IMR-90 (cell line): ENCODE measurements around the gene OR56A4. TPM values are rescaled to one million over a fixed set of nuclear protein-coding genes. Genes with fewer than 3 reads are reported as not detected.

Source experiments
- ATAC-seq: fragments of 200-7000 bp; cut with Tn5 transposase; 2 replicates; pipeline ENCODE4 v1.9.1; 2020; ENCODE audit warnings: low read depth, mild to moderate bottlenecking, moderate library complexity
- BruUV-seq: library from RNA; stranded (reverse); fragments of 400-500 nt; replicated peaks from 2 replicates; lab custom pipeline; 2021; lab: Mats Ljungman, UMichigan
- CTCF ChIA-PET: fragments of 300-600 bp; formaldehyde crosslinking; extraction: SDS; loops from one replicate; lab custom pipeline; 2021; ENCODE audit warnings: antibody characterized with exemption; lab: Yijun Ruan, JAX
- POLR2A ChIA-PET: fragments of 300-600 bp; sonication (Branson Sonifier 250); formaldehyde crosslinking; loops from one replicate; lab custom pipeline; 2022; ENCODE audit warnings: antibody characterized with exemption; ENCODE audit not compliant: unreplicated experiment; lab: Charles Lee
- DNase-seq: peaks from one replicate; pipeline ENCODE4 v3.0.0; 2013
- H2AFZ ChIP-seq: replicated peaks from 2 replicates; pipeline ENCODE3; 2013; ENCODE audit warnings: low read length, mild to moderate bottlenecking; ENCODE audit not compliant: poor library complexity
- H2AK5ac ChIP-seq: 2 replicates; pipeline ENCODE4 v1.6.1; 2013; ENCODE audit warnings: low read depth, low read length, inconsistent platforms
- H2AK9ac ChIP-seq: replicated peaks from 2 replicates; pipeline ENCODE3; 2013; ENCODE audit warnings: mild to moderate bottlenecking, low read depth, low read length, moderate library complexity; ENCODE audit not compliant: poor library complexity
- H2BK120ac ChIP-seq: 2 replicates; pipeline ENCODE4 v1.6.1; 2013; ENCODE audit warnings: low read depth, low read length, inconsistent platforms
- H2BK15ac ChIP-seq: 3 replicates; pipeline ENCODE4 v1.6.1; 2013; ENCODE audit warnings: low read depth, low read length, inconsistent platforms
- H2BK20ac ChIP-seq: 2 replicates; pipeline ENCODE4 v1.6.1; 2013; ENCODE audit warnings: low read depth, mild to moderate bottlenecking, inconsistent platforms, low read length, moderate library complexity
- H2BK5ac ChIP-seq: 2 replicates; pipeline ENCODE4 v1.6.1; 2013; ENCODE audit warnings: mild to moderate bottlenecking, low read depth, low read length, inconsistent platforms; ENCODE audit not compliant: poor library complexity, severe bottlenecking
- H3K14ac ChIP-seq: replicated peaks from 2 replicates; pipeline ENCODE4 v1.6.1; 2013; ENCODE audit warnings: low read depth, low read length, inconsistent platforms
- H3K18ac ChIP-seq: 2 replicates; pipeline ENCODE4 v1.6.1; 2013; ENCODE audit warnings: low read depth, low read length, control low read depth
- H3K23ac ChIP-seq: 2 replicates; pipeline ENCODE4 v1.6.1; 2013; ENCODE audit warnings: low read depth, low read length, inconsistent platforms
- H3K27ac ChIP-seq: 2 replicates; pipeline ENCODE4 v1.5.1; 2013; ENCODE audit warnings: mild to moderate bottlenecking, control low read depth, low read length; ENCODE audit not compliant: insufficient read depth
- H3K27me3 ChIP-seq: 2 replicates; pipeline ENCODE4 v1.6.1; 2013; ENCODE audit warnings: low read length; ENCODE audit not compliant: control insufficient read depth, insufficient read depth
- H3K36me3 ChIP-seq: 2 replicates; pipeline ENCODE4 v1.6.1; 2013; ENCODE audit warnings: low read length, mixed read lengths; ENCODE audit not compliant: control insufficient read depth, insufficient read depth
- H3K4ac ChIP-seq: 2 replicates; pipeline ENCODE4 v1.6.1; 2013; ENCODE audit warnings: low read depth, low read length, inconsistent platforms
- H3K4me1 ChIP-seq: 2 replicates; pipeline ENCODE4 v1.6.1; 2013; ENCODE audit warnings: low read length, mixed read lengths; ENCODE audit not compliant: control insufficient read depth, insufficient read depth
- H3K4me2 ChIP-seq: 2 replicates; pipeline ENCODE4 v1.6.1; 2013; ENCODE audit warnings: low read depth, mild to moderate bottlenecking, control low read depth, low read length, moderate library complexity
- H3K4me3 ChIP-seq: 2 replicates; pipeline ENCODE4 v1.5.1; 2013; ENCODE audit warnings: low read depth, mild to moderate bottlenecking, control low read depth, low read length, moderate library complexity; ENCODE audit not compliant: insufficient read depth
- H3K56ac ChIP-seq: 2 replicates; pipeline ENCODE4 v1.6.1; 2013; ENCODE audit warnings: low read length, inconsistent platforms; ENCODE audit not compliant: insufficient read depth; ENCODE audit errors: extremely low read depth
- H3K79me1 ChIP-seq, 2 experiments: 2 replicates each; pipeline ENCODE4 v1.6.1; 2013; ENCODE audit warnings: low read length in 2 of 2, inconsistent platforms in 1 of 2, low read depth in 1 of 2
- H3K9ac ChIP-seq: 2 replicates; pipeline ENCODE4 v1.6.1; 2013; ENCODE audit warnings: low read depth, low read length, control low read depth
- H3K9me1 ChIP-seq: 2 replicates; pipeline ENCODE4 v1.6.1; 2013; ENCODE audit warnings: low read length, inconsistent platforms; ENCODE audit not compliant: insufficient read depth
- H3K9me3 ChIP-seq: 2 replicates; pipeline ENCODE4 v1.6.1; 2013; ENCODE audit warnings: low read length; ENCODE audit not compliant: control insufficient read depth, insufficient read depth
- H4K20me1 ChIP-seq: 2 replicates; pipeline ENCODE4 v1.6.1; 2013; ENCODE audit warnings: low read length, inconsistent platforms; ENCODE audit not compliant: insufficient read depth
- H4K5ac ChIP-seq: 2 replicates; pipeline ENCODE4 v1.6.1; 2013; ENCODE audit warnings: mild to moderate bottlenecking, low read depth, low read length, control low read depth
- H4K8ac ChIP-seq, 2 experiments: 2 replicates each; pipeline ENCODE4 v1.6.1; 2013; ENCODE audit warnings: low read depth in 2 of 2, low read length in 2 of 2, control low read depth in 1 of 2, inconsistent platforms in 1 of 2
- H4K91ac ChIP-seq: 2 replicates; pipeline ENCODE4 v1.6.1; 2013; ENCODE audit warnings: low read depth, low read length, inconsistent platforms; ENCODE audit not compliant: insufficient read depth
- BHLHE40 ChIP-seq: fragments of 150-350 bp; IDR thresholded peaks from 2 replicates; pipeline ENCODE4 v1.6.1; 2016; ENCODE audit warnings: mild to moderate bottlenecking, low read depth, low read length
- CHD1 ChIP-seq: IDR thresholded peaks from 2 replicates; pipeline ENCODE4 v1.6.1; 2012; ENCODE audit warnings: low read depth, low read length, improper control_type of control experiment
- ELK1 ChIP-seq: fragments of 150-350 bp; IDR thresholded peaks from 2 replicates; pipeline ENCODE4 v1.6.1; 2016; ENCODE audit warnings: low read depth, mild to moderate bottlenecking, low read length, moderate library complexity, borderline replicate concordance
- FOS ChIP-seq: fragments of 150-350 bp; IDR thresholded peaks from 2 replicates; pipeline ENCODE4 v1.6.1; 2016; ENCODE audit warnings: low read depth, low read length
- NFE2L2 ChIP-seq: fragments of 150-350 bp; IDR thresholded peaks from 2 replicates; pipeline ENCODE4 v1.6.1; 2016; ENCODE audit warnings: low read depth, mild to moderate bottlenecking, low read length
- POLR2A ChIP-seq: IDR thresholded peaks from 2 replicates; pipeline ENCODE4 v1.6.1; 2012; ENCODE audit warnings: mild to moderate bottlenecking, low read depth, low read length
- RAD21 ChIP-seq: IDR thresholded peaks from 2 replicates; pipeline ENCODE4 v1.6.1; 2012; ENCODE audit warnings: low read length, improper control_type of control experiment
- RCOR1 ChIP-seq: IDR thresholded peaks from 2 replicates; pipeline ENCODE4 v1.6.1; 2012; ENCODE audit warnings: mild to moderate bottlenecking, low read length, improper control_type of control experiment; ENCODE audit not compliant: insufficient replicate concordance
- RFX5 ChIP-seq: IDR thresholded peaks from 2 replicates; pipeline ENCODE4 v1.8.0; 2012; ENCODE audit warnings: low read depth, mild to moderate bottlenecking, low read length, moderate library complexity
- USF2 ChIP-seq: fragments of 150-350 bp; IDR thresholded peaks from 2 replicates; pipeline ENCODE4 v1.6.1; 2017; ENCODE audit warnings: mild to moderate bottlenecking, antibody characterized with exemption, low read length, low read depth
- WGBS, 2 experiments: methylation state at CpG; one replicate each; pipeline versions ENCODE4 v1.1.5 to v1.1.7; 2013; ENCODE audit warnings: missing lambda C conversion rate in 2 of 2; ENCODE audit not compliant: insufficient read length in 1 of 2; ENCODE audit errors: extremely low coverage in 2 of 2; 5-methylcytosine and 5-hydroxymethylcytosine counted together
- dilution Hi-C: fragments of 300-500 bp; cut with HindIII; formaldehyde crosslinking; loops from one replicate; pipeline ENCODE4 v1.14.3; 2018; ENCODE audit warnings: low sequenced_read_pairs; ENCODE audit not compliant: unreplicated experiment
- in situ Hi-C: fragments of 300-500 bp; cut with MboI; formaldehyde crosslinking; loops from 3 replicates; pipeline ENCODE4 v1.14.3; 2019; ENCODE audit warnings: low sequenced_read_pairs, inconsistent platforms, mixed read lengths
- intact Hi-C: fragments of 100-400 bp; cut with micrococcal nuclease; formaldehyde crosslinking; loops from 2 replicates; pipeline ENCODE4 v1.10.0; 2022
- polyA plus RNA-seq, 3 experiments: library from polyadenylated mRNA; depleted of rRNA; stranded (reverse); fragments of >200 nt; gene quantifications; 2 replicates each; pipeline ENCODE4 v1.2.3, GENCODE V29; 2012; ENCODE audit warnings: low replicate concordance in 1 of 3
- total RNA-seq: library from RNA; depleted of rRNA; stranded (reverse); fragments of >200 nt; gene quantifications from 2 replicates; pipeline ENCODE4 v1.2.3, GENCODE V29; 2012

OR56A4 gene
- total and polyA plus RNA-seq, 2 of the 4 experiments (the other 2 are of a cell fraction), result not detected

- Histone ChIP-seq H3K27me3 (no peaks in the 10 kb centered on the region), H4K91ac (no peak overlapping the region), H4K5ac (no peak overlapping the region), H2AFZ (no peak overlapping the region), H3K56ac (no peak overlapping the region), H4K20me1 (no peaks in the 10 kb centered on the region), H3K18ac (no peak overlapping the region), H3K4me3 (no peak overlapping the region), H3K9me3 (no peaks in the 10 kb centered on the region), H2BK15ac (no peak overlapping the region), H3K36me3 (no peaks in the 10 kb centered on the region), H3K9me1 (no peaks in the 10 kb centered on the region), H2AK9ac (no peak overlapping the region), H2BK20ac (no peak overlapping the region), H4K8ac (no peak overlapping the region), H3K23ac (no peak overlapping the region), H3K4ac (no peak overlapping the region), H2BK120ac (no peak overlapping the region), H2BK5ac (no peak overlapping the region), H3K79me1 (no peaks in the 10 kb centered on the region), H3K9ac (no peak overlapping the region), H3K27ac (no peak overlapping the region), H3K4me2 (no peak overlapping the region), H3K14ac (no peak overlapping the region), H2AK5ac (no peak overlapping the region), H3K4me1 (no peaks in the 10 kb centered on the region)
- no peak for ATAC-seq
- dilution Hi-C loops (no loop called here), intact Hi-C loops (no loop called here), in situ Hi-C loops (no loop called here)
- ChIA-PET CTCF (interaction anchor here (0.6 to 0.7 kb wide), 2 partner anchors 313 to 1396 kb away, joined by 3 read pairs; no protein-coding TSS in a partner anchor), POLR2A (no interaction called here)
- BruUV-seq, result no TSS peak
- no CpG with 5 or more reads among the region's 4 CpGs for WGBS, 2 experiments
- no peak for TF ChIP-seq RFX5
- no peak for TF ChIP-seq POLR2A
- TF ChIP-seq USF2, result no peak
- TF ChIP-seq BHLHE40, result no peak
- no peak for TF ChIP-seq NFE2L2
- TF ChIP-seq CHD1, result no peak
- TF ChIP-seq RCOR1, result no peak
- TF ChIP-seq RAD21, result no peak
- TF ChIP-seq ELK1, result no peak
- no peak for TF ChIP-seq FOS
- DNase-seq, result no peak
Measured at GRCh38 chr11:6040874-6041273, 34.1 kb upstream of the OR56A4 start.
